HepG2 (cell line): ENCODE results near the gene ARHGAP22. TPM values are rescaled to one million over a fixed set of nuclear protein-coding genes. Genes with fewer than 3 reads are reported as not detected.

Experiments used
- ATAC-seq: fragments of 200-7000 bp; cut with Tn5 transposase; 3 replicates; pipeline ENCODE4 v1.9.1; 2020; ENCODE audit warnings: mild to moderate bottlenecking, moderate library complexity
- BruUV-seq: library from RNA; stranded (reverse); fragments of 400-500 nt; replicated peaks from 2 replicates; lab custom pipeline; 2021; lab: Mats Ljungman, UMichigan
- CTCF ChIA-PET: fragments of 300-600 bp; formaldehyde crosslinking; extraction: SDS; loops from one replicate; lab custom pipeline; 2021; ENCODE audit warnings: low total read pairs, inconsistent platforms, low intra/inter-chr PET ratio; lab: Yijun Ruan, JAX
- POLR2A ChIA-PET: fragments of 350-600 bp; sonication (Branson Sonifier 250); formaldehyde crosslinking; loops from one replicate; lab custom pipeline; 2020; ENCODE audit warnings: antibody characterized with exemption, inconsistent platforms; lab: Yijun Ruan, JAX
- DNase-seq: peaks from one replicate; pipeline ENCODE4 v3.0.0-alpha.2; 2015; ENCODE audit warnings: low spot score
- FAIRE-seq: peaks from 3 replicates; lab custom pipeline; 2011; peaks lifted over from hg19 to GRCh38; lab: Jason Lieb, UNC
- H2AFZ ChIP-seq: one replicate; pipeline ENCODE4 v1.6.1; 2011; ENCODE audit warnings: low read length, inconsistent platforms
- H3K27ac ChIP-seq: fragments of 300-600 bp; 3 replicates; pipeline ENCODE4 v1.8.0; 2011; ENCODE audit warnings: mixed run types, mild to moderate bottlenecking, mixed read lengths, low read length, inconsistent platforms; ENCODE audit not compliant: insufficient read depth; ENCODE audit errors: extremely low read length
- H3K27me3 ChIP-seq, 2 experiments: fragments of 200-600 bp in 1 of 2; 2 replicates in 1 of 2; 3 replicates in 1 of 2; pipeline versions ENCODE4 v1.6.0 to v1.8.0; 2011; ENCODE audit warnings: low read length in 2 of 2, mild to moderate bottlenecking in 2 of 2, moderate library complexity in 2 of 2, inconsistent platforms in 1 of 2; ENCODE audit not compliant: insufficient read depth in 2 of 2, control insufficient read depth in 1 of 2
- H3K36me3 ChIP-seq, 2 experiments: fragments of 200-600 bp in 1 of 2; replicated peaks in 1 of 2; 2 replicates in 1 of 2; 3 replicates in 1 of 2; pipeline versions ENCODE4 v1.5.1 to v1.8.0; 2011; ENCODE audit warnings: low read length in 2 of 2, inconsistent platforms in 1 of 2; ENCODE audit not compliant: insufficient read depth in 2 of 2, control insufficient read depth in 1 of 2
- H3K4me1 ChIP-seq: 2 replicates; pipeline ENCODE4 v1.5.1; 2012; ENCODE audit warnings: low read length, inconsistent platforms; ENCODE audit not compliant: insufficient read depth
- H3K4me2 ChIP-seq: 2 replicates; pipeline ENCODE4 v1.6.0; 2011; ENCODE audit warnings: low read depth, low read length, inconsistent platforms
- H3K4me3 ChIP-seq, 3 experiments: fragments of 200-600 bp in 1 of 3; sonication (generic), shearing (Covaris generic) in 1 of 3; replicated peaks in 1 of 3; 2 replicates each; pipeline ENCODE4 v1.5.1; 2011 to 2016; ENCODE audit warnings: low read length in 3 of 3, inconsistent platforms in 2 of 3, low read depth in 2 of 3, mild to moderate bottlenecking in 2 of 3, control low read depth in 1 of 3, mixed read lengths in 1 of 3; ENCODE audit not compliant: insufficient read depth in 1 of 3
- H3K79me2 ChIP-seq: one replicate; pipeline ENCODE4 v1.6.1; 2011; ENCODE audit warnings: low read length, inconsistent platforms; ENCODE audit not compliant: insufficient read depth
- H3K9ac ChIP-seq: 2 replicates; pipeline ENCODE4 v1.6.0; 2011; ENCODE audit warnings: mild to moderate bottlenecking, low read depth, low read length, inconsistent platforms; ENCODE audit not compliant: insufficient read depth
- H3K9me3 ChIP-seq: 2 replicates; pipeline ENCODE4 v1.5.1; 2012; ENCODE audit warnings: mild to moderate bottlenecking, low read length
- H4K20me1 ChIP-seq: 2 replicates; pipeline ENCODE4 v1.6.0; 2011; ENCODE audit warnings: inconsistent platforms, mild to moderate bottlenecking, low read length, moderate library complexity; ENCODE audit not compliant: insufficient read depth
- IRF9 ChIP-seq: sonication (generic); formaldehyde crosslinking; IDR thresholded peaks from 2 replicates; pipeline ENCODE4 v1.8.0; 2022; ENCODE audit warnings: missing genetic modification reagents, mild to moderate bottlenecking, borderline replicate concordance
- MLLT10 ChIP-seq: sonication (generic); formaldehyde crosslinking; IDR thresholded peaks from 2 replicates; pipeline ENCODE4 v1.4.0; 2020; ENCODE audit warnings: missing genetic modification reagents
- TRIM24 ChIP-seq: sonication (generic); formaldehyde crosslinking; IDR thresholded peaks from 2 replicates; pipeline ENCODE4 v1.8.0; 2022; ENCODE audit warnings: mild to moderate bottlenecking, missing genetic modification reagents
- ZBTB49 ChIP-seq: sonication (generic); formaldehyde crosslinking; IDR thresholded peaks from 2 replicates; pipeline ENCODE4 v1.4.0; 2020; ENCODE audit warnings: missing genetic modification reagents, borderline replicate concordance
- ZFP90 ChIP-seq: sonication (generic); formaldehyde crosslinking; IDR thresholded peaks from 2 replicates; pipeline ENCODE4 v1.8.0; 2022; ENCODE audit warnings: missing genetic modification reagents, mild to moderate bottlenecking, inconsistent platforms, borderline replicate concordance
- ZNF331 ChIP-seq: sonication (generic); formaldehyde crosslinking; IDR thresholded peaks from 2 replicates; pipeline ENCODE4 v1.4.0; 2020; ENCODE audit warnings: missing genetic modification reagents
- ZNF639 ChIP-seq: conservative IDR thresholded peaks from 2 replicates; pipeline ENCODE4 v1.6.1; 2018; ENCODE audit warnings: missing genetic modification reagents
- WGBS: methylation state at CpG from one replicate; pipeline ENCODE4 v1.1.6; 2017; ENCODE audit warnings: low lambda C conversion rate; 5-methylcytosine and 5-hydroxymethylcytosine counted together
- in situ Hi-C: cut with HindIII; loops from 2 replicates; pipeline ENCODE4 v1.10.0; 2017; ENCODE audit warnings: low pct_unique_long_range_greater_than_20kb; ENCODE audit not compliant: extremely low pct_ligation_motif_present
- intact Hi-C: fragments of 100-400 bp; cut with micrococcal nuclease; formaldehyde crosslinking; loops from one replicate; pipeline ENCODE4 v1.10.0; 2022; ENCODE audit not compliant: unreplicated experiment
- polyA plus RNA-seq, 8 experiments: library from polyadenylated mRNA; depleted of rRNA in 3 of 8; stranded (reverse) in 7 of 8; unstranded in 1 of 8; fragments of >200 nt; fragmentation: Illumina TruSeq in 4 of 8; extraction: Trizol in 4 of 8; gene quantifications; 2 replicates each; pipeline versions ENCODE4 v1.2.1 to v1.2.3, GENCODE V29; 2011 to 2016; ENCODE audit warnings: low read depth in 4 of 8, missing spikeins in 1 of 8, mixed read lengths in 1 of 8; ENCODE audit not compliant: insufficient read depth in 1 of 8
- total RNA-seq, 5 experiments: library from RNA; depleted of rRNA; stranded (reverse); fragments of >200 nt; fragmentation: Illumina TruSeq; extraction: Trizol; gene quantifications; 2 replicates each; pipeline ENCODE4 v1.2.3, GENCODE V29; 2016; ENCODE audit warnings: low read depth in 1 of 5
- TF ChIP-seq, protein P1 (sequence below): sonication (generic); formaldehyde crosslinking; IDR thresholded peaks from 2 replicates; pipeline ENCODE4 v1.5.0; 2020; ENCODE audit warnings: mild to moderate bottlenecking, missing genetic modification reagents, borderline replicate concordance

Gene ARHGAP22
- total and polyA plus RNA-seq, 2 of the 13 experiments (the other 11 are each of a cell fraction or from before 2014, with no cell fraction given) = 0.08 to 0.38 TPM

GRCh38 chr10:48564466-48565160 lies 40.3 kb downstream of the ARHGAP22 start (continued):
- TF ChIP-seq, protein P1, sequence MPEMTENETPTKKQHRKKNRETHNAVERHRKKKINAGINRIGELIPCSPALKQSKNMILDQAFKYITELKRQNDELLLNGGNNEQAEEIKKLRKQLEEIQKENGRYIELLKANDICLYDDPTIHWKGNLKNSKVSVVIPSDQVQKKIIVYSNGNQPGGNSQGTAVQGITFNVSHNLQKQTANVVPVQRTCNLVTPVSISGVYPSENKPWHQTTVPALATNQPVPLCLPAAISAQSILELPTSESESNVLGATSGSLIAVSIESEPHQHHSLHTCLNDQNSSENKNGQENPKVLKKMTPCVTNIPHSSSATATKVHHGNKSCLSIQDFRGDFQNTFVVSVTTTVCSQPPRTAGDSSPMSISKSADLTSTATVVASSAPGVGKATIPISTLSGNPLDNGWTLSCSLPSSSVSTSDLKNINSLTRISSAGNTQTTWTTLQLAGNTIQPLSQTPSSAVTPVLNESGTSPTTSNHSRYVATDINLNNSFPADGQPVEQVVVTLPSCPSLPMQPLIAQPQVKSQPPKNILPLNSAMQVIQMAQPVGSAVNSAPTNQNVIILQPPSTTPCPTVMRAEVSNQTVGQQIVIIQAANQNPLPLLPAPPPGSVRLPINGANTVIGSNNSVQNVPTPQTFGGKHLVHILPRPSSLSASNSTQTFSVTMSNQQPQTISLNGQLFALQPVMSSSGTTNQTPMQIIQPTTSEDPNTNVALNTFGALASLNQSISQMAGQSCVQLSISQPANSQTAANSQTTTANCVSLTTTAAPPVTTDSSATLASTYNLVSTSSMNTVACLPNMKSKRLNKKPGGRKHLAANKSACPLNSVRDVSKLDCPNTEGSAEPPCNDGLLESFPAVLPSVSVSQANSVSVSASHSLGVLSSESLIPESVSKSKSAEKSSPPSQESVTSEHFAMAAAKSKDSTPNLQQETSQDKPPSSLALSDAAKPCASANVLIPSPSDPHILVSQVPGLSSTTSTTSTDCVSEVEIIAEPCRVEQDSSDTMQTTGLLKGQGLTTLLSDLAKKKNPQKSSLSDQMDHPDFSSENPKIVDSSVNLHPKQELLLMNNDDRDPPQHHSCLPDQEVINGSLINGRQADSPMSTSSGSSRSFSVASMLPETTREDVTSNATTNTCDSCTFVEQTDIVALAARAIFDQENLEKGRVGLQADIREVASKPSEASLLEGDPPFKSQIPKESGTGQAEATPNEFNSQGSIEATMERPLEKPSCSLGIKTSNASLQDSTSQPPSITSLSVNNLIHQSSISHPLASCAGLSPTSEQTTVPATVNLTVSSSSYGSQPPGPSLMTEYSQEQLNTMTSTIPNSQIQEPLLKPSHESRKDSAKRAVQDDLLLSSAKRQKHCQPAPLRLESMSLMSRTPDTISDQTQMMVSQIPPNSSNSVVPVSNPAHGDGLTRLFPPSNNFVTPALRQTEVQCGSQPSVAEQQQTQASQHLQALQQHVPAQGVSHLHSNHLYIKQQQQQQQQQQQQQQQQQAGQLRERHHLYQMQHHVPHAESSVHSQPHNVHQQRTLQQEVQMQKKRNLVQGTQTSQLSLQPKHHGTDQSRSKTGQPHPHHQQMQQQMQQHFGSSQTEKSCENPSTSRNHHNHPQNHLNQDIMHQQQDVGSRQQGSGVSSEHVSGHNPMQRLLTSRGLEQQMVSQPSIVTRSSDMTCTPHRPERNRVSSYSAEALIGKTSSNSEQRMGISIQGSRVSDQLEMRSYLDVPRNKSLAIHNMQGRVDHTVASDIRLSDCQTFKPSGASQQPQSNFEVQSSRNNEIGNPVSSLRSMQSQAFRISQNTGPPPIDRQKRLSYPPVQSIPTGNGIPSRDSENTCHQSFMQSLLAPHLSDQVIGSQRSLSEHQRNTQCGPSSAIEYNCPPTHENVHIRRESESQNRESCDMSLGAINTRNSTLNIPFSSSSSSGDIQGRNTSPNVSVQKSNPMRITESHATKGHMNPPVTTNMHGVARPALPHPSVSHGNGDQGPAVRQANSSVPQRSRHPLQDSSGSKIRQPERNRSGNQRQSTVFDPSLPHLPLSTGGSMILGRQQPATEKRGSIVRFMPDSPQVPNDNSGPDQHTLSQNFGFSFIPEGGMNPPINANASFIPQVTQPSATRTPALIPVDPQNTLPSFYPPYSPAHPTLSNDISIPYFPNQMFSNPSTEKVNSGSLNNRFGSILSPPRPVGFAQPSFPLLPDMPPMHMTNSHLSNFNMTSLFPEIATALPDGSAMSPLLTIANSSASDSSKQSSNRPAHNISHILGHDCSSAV = no peak
- no peak for TF ChIP-seq TRIM24 (CRISPR knock-in tag)

DNA sequence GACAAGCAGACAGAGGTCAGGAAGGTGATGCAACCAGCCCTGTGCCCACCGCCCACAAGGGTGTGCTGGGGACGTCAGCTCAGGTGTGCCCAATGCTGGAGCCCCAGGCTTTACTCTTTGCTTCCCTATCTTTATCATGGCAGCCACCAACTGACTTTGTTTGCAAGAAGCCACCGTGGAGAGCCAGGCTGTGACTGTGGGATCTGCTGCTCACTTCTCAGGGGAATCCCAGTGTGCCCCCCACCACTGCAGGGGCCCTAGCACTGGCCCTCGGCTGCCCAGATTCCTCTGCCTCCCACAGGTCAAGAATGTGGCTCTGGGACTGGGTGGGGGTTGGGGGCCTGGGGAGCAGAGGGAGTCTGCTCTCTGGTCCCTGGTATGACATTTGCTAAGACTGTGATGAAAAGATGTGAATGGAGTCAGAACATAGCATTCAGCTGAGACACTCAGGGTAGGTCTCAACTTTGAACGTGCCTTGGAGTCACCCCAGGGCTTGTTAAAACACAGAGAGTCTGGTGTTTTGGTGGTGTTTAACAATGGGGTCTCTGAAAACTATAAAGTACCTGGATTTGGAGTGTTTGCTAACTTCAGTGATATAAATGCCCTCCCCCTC lies 47.3 kb downstream of the ARHGAP22 start:
- CTCF ChIA-PET = no interaction called here
- TF ChIP-seq IRF9 (CRISPR knock-in tag) (no peak), MLLT10 (CRISPR knock-in tag) (no peak), ZNF331 (CRISPR knock-in tag) (no peak), ZBTB49 (CRISPR knock-in tag) (no peak), ZFP90 (CRISPR knock-in tag) (no peak), ZNF639 (CRISPR knock-in tag) (no peak)

More for the DNA sequence above, 47.3 kb downstream of the ARHGAP22 start:
- Histone ChIP-seq H3K9me3 (no peaks in the 10 kb centered on the region), H3K9ac (no peak overlapping the region), H3K4me3 (no peak overlapping the region), H3K4me2 (no peak overlapping the region), H3K4me1 (no peaks in the 10 kb centered on the region), H3K79me2 (no peaks in the 10 kb centered on the region), H3K36me3 (no peaks in the 10 kb centered on the region), H3K27ac (no peak overlapping the region), H4K20me1 (no peaks in the 10 kb centered on the region), H2AFZ (no peak overlapping the region), H3K27me3 (peaks cover 0 to 4% of the 10 kb centered on the region in 2 experiments; a peak in 1 of 5 replicates)
- intact Hi-C loops = no loop called here
- 14% methylated on average over 4 of the region's 5 CpGs for WGBS
- in situ Hi-C loops = no loop called here
- POLR2A ChIA-PET = no interaction called here
- ATAC-seq (no peak), FAIRE-seq (no peak), DNase-seq (no peak)
- BruUV-seq = no TSS peak
